ENCODE measurements around the gene TAF11L2. TPM values are rescaled to one million over a fixed set of nuclear protein-coding genes. Genes with fewer than 3 reads are reported as not detected.
A peak's percentile ranks its signal among the peaks of the same experiment; 100 is the strongest.
"Not testable (repeated sequence)": the region's sequence is repeated elsewhere in the genome, so short reads cannot be mapped to it uniquely, and the experiment has no call there.

The TAF11L2 gene
- total RNA-seq, 1 experiment from 2014 or later: not detected

DNA sequence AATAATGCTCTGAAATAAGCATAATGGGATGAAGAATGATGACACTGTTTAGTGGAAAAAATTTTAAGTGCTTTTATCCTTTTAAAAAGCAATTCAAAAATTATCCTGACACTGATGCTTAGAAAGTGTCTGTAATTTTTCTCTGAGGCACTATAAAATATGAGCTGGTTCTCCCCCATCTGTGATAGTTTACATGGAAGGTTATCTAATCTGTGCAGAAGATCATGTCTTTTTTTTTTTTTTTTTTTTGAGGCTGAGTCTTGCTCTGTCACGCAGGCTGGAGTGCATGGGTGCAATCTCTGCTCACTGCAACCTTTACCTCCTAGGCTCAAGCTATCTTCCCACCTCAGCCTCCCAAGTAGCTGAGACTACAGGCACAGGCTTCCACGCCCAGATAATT, 15.2 kb upstream of the TAF11L2 start:
- BruUV-seq (replicated peaks): no TSS peak
- peaks cover 6% of the 10 kb centered on the region for H3F3A ChIP-seq (ENCODE audit: low read length, unreplicated experiment)
- H3K4me2 ChIP-seq (ENCODE audit: low read length): no peak overlapping the region
- ChIA-PET CTCF (no interaction called here), POLR2A (ENCODE audit: unreplicated experiment) (no interaction called here)
- H3K36me3 ChIP-seq (ENCODE audit: low read depth, low read length): no peaks in the 10 kb centered on the region
- H3K4me3 ChIP-seq (ENCODE audit: low read length): no peak overlapping the region
- H3K9ac ChIP-seq (ENCODE audit: low read length): no peak overlapping the region
- no peaks in the 10 kb centered on the region for H3K9me3 ChIP-seq (ENCODE audit: low read length)
- H3K9me2 ChIP-seq (replicated peaks; ENCODE audit: low read length): no peaks in the 10 kb centered on the region
- H3K27ac ChIP-seq (ENCODE audit: low read length): no peak overlapping the region
- H3K4me1 ChIP-seq (ENCODE audit: insufficient read depth, low read length): peaks cover 12% of the 10 kb centered on the region
- H3K27me3 ChIP-seq (ENCODE audit: low read length): no peaks in the 10 kb centered on the region
- H4K20me1 ChIP-seq (ENCODE audit: low read length): no peaks in the 10 kb centered on the region
- H3K79me2 ChIP-seq (ENCODE audit: low read length): no peaks in the 10 kb centered on the region
- TF ChIP-seq EZH2 (IDR thresholded peaks at IDR 0.05; ENCODE audit: low read length, unreplicated experiment) (no peak), EZH2phosphoT487 (IDR thresholded peaks at IDR 0.05; ENCODE audit: borderline replicate concordance, low read length) (no peak)
- TF ChIP-seq, protein P1, sequence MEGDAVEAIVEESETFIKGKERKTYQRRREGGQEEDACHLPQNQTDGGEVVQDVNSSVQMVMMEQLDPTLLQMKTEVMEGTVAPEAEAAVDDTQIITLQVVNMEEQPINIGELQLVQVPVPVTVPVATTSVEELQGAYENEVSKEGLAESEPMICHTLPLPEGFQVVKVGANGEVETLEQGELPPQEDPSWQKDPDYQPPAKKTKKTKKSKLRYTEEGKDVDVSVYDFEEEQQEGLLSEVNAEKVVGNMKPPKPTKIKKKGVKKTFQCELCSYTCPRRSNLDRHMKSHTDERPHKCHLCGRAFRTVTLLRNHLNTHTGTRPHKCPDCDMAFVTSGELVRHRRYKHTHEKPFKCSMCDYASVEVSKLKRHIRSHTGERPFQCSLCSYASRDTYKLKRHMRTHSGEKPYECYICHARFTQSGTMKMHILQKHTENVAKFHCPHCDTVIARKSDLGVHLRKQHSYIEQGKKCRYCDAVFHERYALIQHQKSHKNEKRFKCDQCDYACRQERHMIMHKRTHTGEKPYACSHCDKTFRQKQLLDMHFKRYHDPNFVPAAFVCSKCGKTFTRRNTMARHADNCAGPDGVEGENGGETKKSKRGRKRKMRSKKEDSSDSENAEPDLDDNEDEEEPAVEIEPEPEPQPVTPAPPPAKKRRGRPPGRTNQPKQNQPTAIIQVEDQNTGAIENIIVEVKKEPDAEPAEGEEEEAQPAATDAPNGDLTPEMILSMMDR (conservative IDR thresholded peaks at IDR 0.05; ENCODE audit: low read depth, low read length): no peak
- DNase-seq (no peak), ATAC-seq (no peak)
- intact Hi-C loops (cut with micrococcal nuclease): no loop called here
- no peak overlapping the region for H2AFZ ChIP-seq (ENCODE audit: low read length)

DNA sequence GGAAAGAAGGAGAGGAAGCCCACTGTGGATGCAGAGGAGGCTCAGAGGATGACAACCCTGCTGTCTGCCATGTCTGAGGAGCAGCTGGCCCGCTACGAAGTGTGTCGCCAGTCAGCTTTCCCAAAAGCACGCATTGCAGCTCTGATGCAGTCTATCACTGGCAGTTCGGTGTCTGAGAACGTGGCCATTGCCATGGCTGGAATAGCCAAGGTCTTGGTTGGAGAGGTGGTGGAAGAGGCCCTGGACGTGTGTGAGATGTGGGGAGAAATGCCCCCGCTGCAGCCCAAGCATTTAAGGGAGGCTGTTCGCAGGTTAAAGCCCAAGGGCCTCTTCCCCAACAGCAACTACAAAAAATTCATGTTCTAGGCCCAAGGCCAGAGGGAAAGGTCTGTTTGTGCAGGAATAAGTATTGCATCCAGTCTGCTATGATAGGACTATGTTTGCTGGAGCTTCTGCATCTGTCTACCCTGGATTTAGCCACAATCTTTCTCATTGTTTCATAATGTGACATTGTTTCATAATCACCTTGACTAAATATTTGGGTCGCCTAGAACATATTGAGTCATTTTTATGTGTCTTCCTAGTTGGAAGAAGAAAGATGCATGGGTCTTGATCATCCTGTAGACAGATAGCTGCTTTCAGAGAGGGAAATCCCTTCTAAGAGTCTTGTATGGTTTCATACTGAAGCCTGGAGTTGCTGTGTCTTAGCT, 11.4 kb upstream of the TAF11L2 start:
- H3K4me2 ChIP-seq (ENCODE audit: low read length): peak overlapping the region; percentile 30
- CTCF ChIA-PET: not testable (repeated sequence)
- ATAC-seq: peak; percentile 66

DNA sequence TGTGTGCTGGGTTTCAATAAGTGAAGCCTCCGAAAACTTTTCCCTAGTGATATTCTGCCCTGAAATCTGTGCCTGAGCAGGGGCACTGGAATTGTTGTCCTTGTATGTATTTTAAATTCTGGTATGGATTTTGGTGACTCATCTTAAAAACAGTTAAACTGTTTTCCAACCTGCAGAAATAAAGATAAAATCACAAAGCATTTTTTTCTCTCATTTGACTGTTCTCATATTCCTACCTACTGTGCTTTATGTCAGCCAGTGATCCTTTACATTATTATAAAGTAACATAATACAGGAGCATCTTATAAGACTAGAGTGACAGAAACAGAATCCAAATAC, 10.9 kb upstream of the TAF11L2 start:
- no peak overlapping the region for H3K27ac ChIP-seq (ENCODE audit: low read length)
- CTCF ChIA-PET: no interaction called here
- no TSS peak for BruUV-seq (replicated peaks)

More for the DNA sequence above, 11.4 kb upstream of the TAF11L2 start:
- DNase-seq: peak; percentile 55
- H4K20me1 ChIP-seq (ENCODE audit: low read length); H3K27me3 ChIP-seq (ENCODE audit: low read length); H3K4me3 ChIP-seq (ENCODE audit: low read length); POLR2A ChIA-PET (ENCODE audit: unreplicated experiment); H3K79me2 ChIP-seq (ENCODE audit: low read length); BruUV-seq (replicated peaks); H3K9me2 ChIP-seq (replicated peaks; ENCODE audit: low read length); H3K9ac ChIP-seq (ENCODE audit: low read length); H3K36me3 ChIP-seq (ENCODE audit: low read depth, low read length); H3K27ac ChIP-seq (ENCODE audit: low read length); H2AFZ ChIP-seq (ENCODE audit: low read length); H3F3A ChIP-seq (ENCODE audit: low read length, unreplicated experiment); H3K9me3 ChIP-seq (ENCODE audit: low read length); intact Hi-C loops (cut with micrococcal nuclease): not testable (repeated sequence)
- peaks cover 12% of the 10 kb centered on the region for H3K4me1 ChIP-seq (ENCODE audit: insufficient read depth, low read length)

DNA sequence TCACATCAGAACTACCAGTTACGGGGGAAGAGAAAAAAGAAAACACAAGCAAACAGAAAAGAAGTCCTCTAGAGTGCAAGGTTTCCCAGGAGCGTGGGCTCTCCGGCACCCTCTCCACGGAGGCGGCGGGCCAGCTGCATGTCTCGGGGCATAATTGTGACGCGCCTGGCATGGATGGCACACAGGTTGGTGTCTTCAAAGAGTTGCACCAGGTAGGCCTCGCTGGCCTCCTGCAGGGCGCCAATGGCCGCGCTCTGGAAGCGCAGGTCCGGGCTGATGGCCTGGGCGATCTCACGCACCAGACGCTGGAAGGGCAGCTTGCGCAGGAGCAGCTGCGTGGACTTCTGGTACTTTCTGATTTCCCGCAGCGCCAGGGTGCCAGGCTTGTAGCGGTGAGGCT, 6.8 kb upstream of the TAF11L2 start:
- H3K27ac ChIP-seq (ENCODE audit: low read length); H3K4me3 ChIP-seq (ENCODE audit: low read length); H3K9me2 ChIP-seq (replicated peaks; ENCODE audit: low read length); BruUV-seq (replicated peaks); intact Hi-C loops (cut with micrococcal nuclease); ATAC-seq; H3K36me3 ChIP-seq (ENCODE audit: low read depth, low read length); H2AFZ ChIP-seq (ENCODE audit: low read length); POLR2A ChIA-PET (ENCODE audit: unreplicated experiment); H3K9ac ChIP-seq (ENCODE audit: low read length); H3K79me2 ChIP-seq (ENCODE audit: low read length); H4K20me1 ChIP-seq (ENCODE audit: low read length); H3K4me2 ChIP-seq (ENCODE audit: low read length); H3F3A ChIP-seq (ENCODE audit: low read length, unreplicated experiment); DNase-seq; H3K9me3 ChIP-seq (ENCODE audit: low read length); H3K27me3 ChIP-seq (ENCODE audit: low read length); CTCF ChIA-PET: not testable (repeated sequence)
- H3K4me1 ChIP-seq (ENCODE audit: insufficient read depth, low read length): peaks cover 12% of the 10 kb centered on the region

More for the DNA sequence above, 10.9 kb upstream of the TAF11L2 start:
- Histone ChIP-seq H3K9ac (ENCODE audit: low read length) (no peak overlapping the region), H3K9me2 (replicated peaks; ENCODE audit: low read length) (no peaks in the 10 kb centered on the region), H3K4me3 (ENCODE audit: low read length) (no peak overlapping the region), H3K79me2 (ENCODE audit: low read length) (no peaks in the 10 kb centered on the region), H2AFZ (ENCODE audit: low read length) (no peak overlapping the region), H3F3A (ENCODE audit: low read length, unreplicated experiment) (peaks cover 6% of the 10 kb centered on the region), H3K4me2 (ENCODE audit: low read length) (peak overlapping the region; percentile 30), H3K27me3 (ENCODE audit: low read length) (no peaks in the 10 kb centered on the region), H3K36me3 (ENCODE audit: low read depth, low read length) (no peaks in the 10 kb centered on the region), H4K20me1 (ENCODE audit: low read length) (no peaks in the 10 kb centered on the region), H3K9me3 (ENCODE audit: low read length) (no peaks in the 10 kb centered on the region), H3K4me1 (ENCODE audit: insufficient read depth, low read length) (peaks cover 12% of the 10 kb centered on the region)
- ATAC-seq: peak; percentile 67
- TF ChIP-seq, protein P1 (conservative IDR thresholded peaks at IDR 0.05; ENCODE audit: low read depth, low read length): no peak
- TF ChIP-seq EZH2phosphoT487 (IDR thresholded peaks at IDR 0.05; ENCODE audit: borderline replicate concordance, low read length) (no peak), EZH2 (IDR thresholded peaks at IDR 0.05; ENCODE audit: low read length, unreplicated experiment) (no peak)
- POLR2A ChIA-PET (ENCODE audit: unreplicated experiment): no interaction called here
- intact Hi-C loops (cut with micrococcal nuclease): no loop called here
- DNase-seq: peak; percentile 60
